ENCODE results near the gene TMEM147.
A peak's percentile ranks its signal among the peaks of the same experiment; 100 is the strongest.

Gene TMEM147

DNA sequence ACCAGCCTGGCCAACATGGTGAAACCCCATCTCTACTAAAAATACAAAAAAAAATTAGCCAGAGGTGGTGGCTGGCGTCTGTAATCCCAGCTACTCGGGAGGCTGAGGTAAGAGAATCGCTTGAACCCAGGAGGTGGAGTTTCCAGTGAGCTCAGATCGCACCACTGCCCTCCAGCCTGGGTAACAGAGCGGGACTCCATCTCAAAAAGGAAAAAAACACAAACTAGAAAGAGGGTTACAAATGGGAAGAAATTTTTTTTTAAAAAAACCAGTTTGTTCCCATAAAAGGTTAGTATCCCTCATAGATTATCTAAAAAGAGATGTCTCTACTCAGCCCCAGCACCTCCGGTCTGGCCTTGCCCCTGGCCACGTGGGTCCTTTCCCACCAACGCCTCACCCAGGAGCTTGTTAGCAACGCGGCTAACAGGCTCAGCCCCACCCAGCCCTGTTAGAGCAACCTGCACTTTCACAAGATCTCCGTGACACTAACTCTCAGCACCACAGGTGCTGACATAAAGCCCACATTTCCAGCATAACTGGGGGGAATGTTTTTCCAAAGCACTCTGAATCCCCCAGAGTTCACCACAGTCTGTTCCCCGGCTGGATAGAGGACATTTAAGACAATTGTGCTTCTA, 36.3 kb upstream of the TMEM147 start:
- peak overlapping the region; percentile 71 for H3K4me3 ChIP-seq (ENCODE audit: insufficient read depth, low read depth, low read length)
- H3K27me3 ChIP-seq (ENCODE audit: control insufficient read depth, insufficient read depth, low read length, poor library complexity, severe bottlenecking): peaks cover 29% of the 10 kb centered on the region
- WGBS, 2 experiments: 6 to 9% methylated on average over 11 to 12 of the region's 12 CpGs

GRCh38 chr19:35509861-35510625, 35.4 kb upstream of the TMEM147 start:
- no peaks in the 10 kb centered on the region for H3K36me3 ChIP-seq (ENCODE audit: control insufficient read depth, insufficient read depth, low read length)
- H3K9me3 ChIP-seq (ENCODE audit: control insufficient read depth, low read length): no peaks in the 10 kb centered on the region
- H3K4me3 ChIP-seq (ENCODE audit: insufficient read depth, low read depth, low read length): peak overlapping the region; percentile 71
- peaks cover 35% of the 10 kb centered on the region for H3K27me3 ChIP-seq (ENCODE audit: control insufficient read depth, insufficient read depth, low read length, poor library complexity, severe bottlenecking)
- H3K27ac ChIP-seq (ENCODE audit: insufficient read depth, low read depth, low read length, poor library complexity, severe bottlenecking): peak overlapping the region; percentile 47
- H3K4me1 ChIP-seq (ENCODE audit: control insufficient read depth, insufficient read depth, low read length): peaks cover 22% of the 10 kb centered on the region
- 0% methylated on average over 39 of the region's 39 CpGs for WGBS, 2 experiments

More for the DNA sequence above, 36.3 kb upstream of the TMEM147 start:
- peaks cover 18% of the 10 kb centered on the region for H3K4me1 ChIP-seq (ENCODE audit: control insufficient read depth, insufficient read depth, low read length)
- no peaks in the 10 kb centered on the region for H3K36me3 ChIP-seq (ENCODE audit: control insufficient read depth, insufficient read depth, low read length)
- no peak overlapping the region for H3K27ac ChIP-seq (ENCODE audit: insufficient read depth, low read depth, low read length, poor library complexity, severe bottlenecking)
- no peaks in the 10 kb centered on the region for H3K9me3 ChIP-seq (ENCODE audit: control insufficient read depth, low read length)

DNA sequence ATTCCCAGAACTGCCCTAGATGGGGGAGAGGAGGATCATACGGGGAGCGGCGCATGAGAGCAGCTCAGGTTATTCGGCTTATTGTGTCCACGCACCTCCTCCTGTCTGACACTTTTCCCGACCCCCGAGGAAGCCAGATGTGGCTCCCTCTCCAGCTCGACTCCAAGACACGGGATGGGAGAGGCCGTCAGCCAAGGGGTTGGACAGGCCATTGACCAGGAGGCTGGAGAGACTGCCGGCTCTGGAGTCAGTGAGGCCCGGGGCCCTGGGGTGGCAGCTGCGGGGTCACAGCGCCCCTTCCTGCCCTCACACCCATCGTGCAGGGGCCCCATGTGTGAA, 34.8 kb upstream of the TMEM147 start:
- H3K27me3 ChIP-seq (ENCODE audit: control insufficient read depth, insufficient read depth, low read length, poor library complexity, severe bottlenecking): peaks cover 35% of the 10 kb centered on the region
- no peak overlapping the region for H3K27ac ChIP-seq (ENCODE audit: insufficient read depth, low read depth, low read length, poor library complexity, severe bottlenecking)
- no peaks in the 10 kb centered on the region for H3K9me3 ChIP-seq (ENCODE audit: control insufficient read depth, low read length)
- no peaks in the 10 kb centered on the region for H3K36me3 ChIP-seq (ENCODE audit: control insufficient read depth, insufficient read depth, low read length)
- H3K4me3 ChIP-seq (ENCODE audit: insufficient read depth, low read depth, low read length): peak overlapping the region; percentile 71
- 32 to 33% methylated on average over 15 of the region's 15 CpGs for WGBS, 2 experiments
- H3K4me1 ChIP-seq (ENCODE audit: control insufficient read depth, insufficient read depth, low read length): peaks cover 22% of the 10 kb centered on the region

DNA sequence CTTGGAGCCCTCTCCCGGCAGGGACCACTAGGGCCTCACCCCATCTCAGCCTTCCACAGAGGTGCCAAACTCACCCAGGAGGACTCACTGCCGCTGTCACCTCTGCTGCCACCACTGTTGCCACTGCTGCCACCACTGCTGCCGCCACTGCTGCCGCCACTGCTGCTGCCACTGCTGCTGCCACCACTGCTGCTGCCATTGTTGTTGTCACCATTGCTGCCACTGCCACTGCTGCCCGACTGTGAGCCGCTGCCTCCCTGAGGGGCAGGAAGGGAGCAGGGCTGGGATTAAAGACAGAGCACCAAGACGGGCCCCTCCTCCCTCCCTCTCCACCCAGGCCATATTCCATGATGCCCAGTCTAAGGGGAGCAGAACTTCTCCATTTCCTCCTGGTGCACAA, 34.1 kb upstream of the TMEM147 start:
- Histone ChIP-seq H3K4me1 (ENCODE audit: control insufficient read depth, insufficient read depth, low read length) (peaks cover 22% of the 10 kb centered on the region), H3K27me3 (ENCODE audit: control insufficient read depth, insufficient read depth, low read length, poor library complexity, severe bottlenecking) (peaks cover 35% of the 10 kb centered on the region), H3K27ac (ENCODE audit: insufficient read depth, low read depth, low read length, poor library complexity, severe bottlenecking) (no peak overlapping the region), H3K9me3 (ENCODE audit: control insufficient read depth, low read length) (no peaks in the 10 kb centered on the region), H3K36me3 (ENCODE audit: control insufficient read depth, insufficient read depth, low read length) (no peaks in the 10 kb centered on the region), H3K4me3 (ENCODE audit: insufficient read depth, low read depth, low read length) (no peak overlapping the region)
- 74 to 81% methylated on average over 7 of the region's 7 CpGs for WGBS, 2 experiments

- 80 to 84% methylated on average over 15 of the region's 15 CpGs for WGBS, 2 experiments
- no peaks in the 10 kb centered on the region for H3K9me3 ChIP-seq (ENCODE audit: control insufficient read depth, low read length)
- no peak overlapping the region for H3K27ac ChIP-seq (ENCODE audit: insufficient read depth, low read depth, low read length, poor library complexity, severe bottlenecking)
- H3K27me3 ChIP-seq (ENCODE audit: control insufficient read depth, insufficient read depth, low read length, poor library complexity, severe bottlenecking): peaks cover 35% of the 10 kb centered on the region
- H3K4me3 ChIP-seq (ENCODE audit: insufficient read depth, low read depth, low read length): no peak overlapping the region
- H3K4me1 ChIP-seq (ENCODE audit: control insufficient read depth, insufficient read depth, low read length): peaks cover 22% of the 10 kb centered on the region
- H3K36me3 ChIP-seq (ENCODE audit: control insufficient read depth, insufficient read depth, low read length): no peaks in the 10 kb centered on the region
Observed at GRCh38 chr19:35512831-35513627, 32.4 kb upstream of the TMEM147 start.

DNA sequence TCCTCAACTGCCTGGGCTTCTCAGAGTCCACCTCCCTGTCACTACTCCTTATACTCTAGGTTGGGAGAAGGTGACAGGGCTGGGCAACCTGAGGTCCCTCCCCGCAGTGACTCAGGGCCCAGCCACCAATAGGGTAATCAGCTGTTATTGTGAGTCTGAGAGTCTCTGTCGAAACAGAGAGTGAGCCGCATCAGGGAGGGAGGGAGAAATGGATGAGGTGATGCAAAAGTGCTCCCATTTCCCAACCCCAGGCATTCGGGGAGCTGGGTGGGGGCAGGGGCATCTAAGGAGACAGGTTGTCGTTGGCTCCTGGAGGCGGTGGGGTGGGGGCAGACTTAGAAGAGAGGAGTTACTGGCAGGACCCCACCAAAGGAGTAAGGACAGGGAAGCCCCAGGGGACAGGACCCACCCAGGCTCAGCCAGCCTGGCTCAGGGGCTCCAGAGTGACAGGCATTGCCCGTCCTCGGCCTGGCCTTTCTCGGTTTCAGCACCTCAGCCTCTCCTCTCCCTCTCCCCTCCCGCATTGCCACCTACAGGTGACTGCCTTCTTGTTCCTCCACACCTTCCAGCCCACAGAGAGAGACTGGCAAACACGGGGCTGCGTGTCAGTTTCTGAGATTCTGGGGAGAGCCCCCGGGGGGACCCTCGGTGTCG, 31.7 kb upstream of the TMEM147 start, which contains the start of gene DMKN:
TSS of gene DMKN (minus strand) at position 22 of the 654 bp plus-strand sequence. CDS start 174 bp downstream, outside the sequence.
- H3K36me3 ChIP-seq (ENCODE audit: control insufficient read depth, insufficient read depth, low read length): no peaks in the 10 kb centered on the region
- no peaks in the 10 kb centered on the region for H3K9me3 ChIP-seq (ENCODE audit: control insufficient read depth, low read length)
- no peak within 1 kb of the TSS for H3K4me3 ChIP-seq (ENCODE audit: insufficient read depth, low read depth, low read length)
- H3K27ac ChIP-seq (ENCODE audit: insufficient read depth, low read depth, low read length, poor library complexity, severe bottlenecking): no peak within 1 kb of the TSS
- peaks cover 35% of the 10 kb centered on the region for H3K27me3 ChIP-seq (ENCODE audit: control insufficient read depth, insufficient read depth, low read length, poor library complexity, severe bottlenecking)
- peaks cover 21% of the 10 kb centered on the region for H3K4me1 ChIP-seq (ENCODE audit: control insufficient read depth, insufficient read depth, low read length)
- 32% methylated on average over 15 of the region's 15 CpGs for WGBS, 2 experiments

GRCh38 chr19:35514282-35514809, 31.1 kb upstream of the TMEM147 start:
- 39 to 41% methylated on average over 20 of the region's 20 CpGs for WGBS, 2 experiments
- Histone ChIP-seq H3K27me3 (ENCODE audit: control insufficient read depth, insufficient read depth, low read length, poor library complexity, severe bottlenecking) (peaks cover 31% of the 10 kb centered on the region), H3K36me3 (ENCODE audit: control insufficient read depth, insufficient read depth, low read length) (no peaks in the 10 kb centered on the region), H3K4me3 (ENCODE audit: insufficient read depth, low read depth, low read length) (no peak overlapping the region), H3K27ac (ENCODE audit: insufficient read depth, low read depth, low read length, poor library complexity, severe bottlenecking) (no peak overlapping the region), H3K9me3 (ENCODE audit: control insufficient read depth, low read length) (no peaks in the 10 kb centered on the region), H3K4me1 (ENCODE audit: control insufficient read depth, insufficient read depth, low read length) (peaks cover 15% of the 10 kb centered on the region)

DNA sequence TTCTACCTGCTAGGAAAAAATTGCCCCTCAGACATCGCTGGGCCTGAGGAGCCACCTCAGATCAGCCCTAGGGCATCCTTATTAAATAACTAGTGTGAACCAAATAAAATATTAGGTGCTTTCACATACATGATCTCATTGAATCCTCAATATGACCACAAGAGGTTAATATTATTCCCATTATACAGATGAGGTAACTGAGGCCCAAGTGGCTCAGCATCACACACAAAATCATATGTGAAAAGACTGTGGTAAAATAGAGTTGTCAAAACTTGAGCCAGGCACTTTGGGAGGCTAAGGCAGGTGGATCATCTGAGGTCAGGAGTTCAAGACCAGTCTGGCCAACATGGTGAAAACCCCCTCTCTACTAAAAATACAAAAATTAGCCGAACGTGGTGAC, 29.1 kb upstream of the TMEM147 start:
- peaks cover 12% of the 10 kb centered on the region for H3K4me1 ChIP-seq (ENCODE audit: control insufficient read depth, insufficient read depth, low read length)
- peaks cover 12% of the 10 kb centered on the region for H3K27me3 ChIP-seq (ENCODE audit: control insufficient read depth, insufficient read depth, low read length, poor library complexity, severe bottlenecking)
- no peak overlapping the region for H3K4me3 ChIP-seq (ENCODE audit: insufficient read depth, low read depth, low read length)
- no peaks in the 10 kb centered on the region for H3K36me3 ChIP-seq (ENCODE audit: control insufficient read depth, insufficient read depth, low read length)
- no peak overlapping the region for H3K27ac ChIP-seq (ENCODE audit: insufficient read depth, low read depth, low read length, poor library complexity, severe bottlenecking)
- 90 to 97% methylated on average over 3 of the region's 3 CpGs for WGBS, 2 experiments
- H3K9me3 ChIP-seq (ENCODE audit: control insufficient read depth, low read length): no peaks in the 10 kb centered on the region

DNA sequence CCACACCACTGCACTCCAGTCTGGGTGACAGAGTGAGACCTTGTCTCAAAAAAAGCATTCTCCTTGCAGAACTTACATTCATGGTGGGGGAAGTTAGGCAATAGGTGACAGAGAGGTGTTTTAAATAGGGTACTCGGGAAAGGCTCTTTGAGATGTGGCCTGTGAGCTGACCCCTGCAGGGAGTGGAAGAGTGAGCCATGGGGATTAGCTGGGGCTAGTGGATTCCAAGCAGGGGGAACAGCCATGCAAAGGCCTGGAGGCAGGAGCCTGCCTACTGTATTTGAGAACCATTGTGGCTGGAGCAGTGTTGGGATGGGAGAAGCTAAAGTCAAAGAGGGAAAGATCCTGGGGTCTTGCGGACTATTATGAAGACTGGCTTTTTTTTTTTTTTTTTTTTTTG, 28.1 kb upstream of the TMEM147 start:
- Histone ChIP-seq H3K27ac (ENCODE audit: insufficient read depth, low read depth, low read length, poor library complexity, severe bottlenecking) (no peak overlapping the region), H3K36me3 (ENCODE audit: control insufficient read depth, insufficient read depth, low read length) (no peaks in the 10 kb centered on the region), H3K9me3 (ENCODE audit: control insufficient read depth, low read length) (no peaks in the 10 kb centered on the region), H3K4me3 (ENCODE audit: insufficient read depth, low read depth, low read length) (no peak overlapping the region), H3K27me3 (ENCODE audit: control insufficient read depth, insufficient read depth, low read length, poor library complexity, severe bottlenecking) (peaks cover 9% of the 10 kb centered on the region), H3K4me1 (ENCODE audit: control insufficient read depth, insufficient read depth, low read length) (peaks cover 12% of the 10 kb centered on the region)
- WGBS, 2 experiments: 73 to 74% methylated on average over 2 of the region's 2 CpGs

Measured in ectodermal cell (in vitro differentiated cells).